Keratinocyte (primary cell): ENCODE data around the gene PARK7. TPM values are rescaled to one million over a fixed set of nuclear protein-coding genes. Genes with fewer than 3 reads are reported as not detected.

Experiments used
- DNase-seq: peaks from one replicate; pipeline ENCODE4 v3.0.0-alpha.2; 2011; ENCODE audit warnings: low read depth, missing footprints, low spot score
- FAIRE-seq: peaks from 2 replicates; lab custom pipeline; 2011; peaks lifted over from hg19 to GRCh38; lab: Jason Lieb, UNC
- H2AFZ ChIP-seq: 2 replicates; pipeline ENCODE4 v1.6.0; 2012; ENCODE audit warnings: low read length, control low read depth, inconsistent platforms; ENCODE audit not compliant: control insufficient read depth
- H3K27ac ChIP-seq: 2 replicates; pipeline ENCODE4 v1.5.1; 2011; ENCODE audit warnings: low read length; ENCODE audit not compliant: control insufficient read depth, insufficient read depth
- H3K27me3 ChIP-seq: 3 replicates; pipeline ENCODE4 v1.6.0; 2011; ENCODE audit warnings: low read length; ENCODE audit not compliant: control insufficient read depth, insufficient read depth; ENCODE audit errors: extremely low read depth
- H3K36me3 ChIP-seq, 2 experiments: 2 replicates in 1 of 2; 3 replicates in 1 of 2; pipeline ENCODE4 v1.5.1; 2011; ENCODE audit warnings: low read length in 2 of 2, mild to moderate bottlenecking in 1 of 2; ENCODE audit not compliant: control insufficient read depth in 2 of 2, insufficient read depth in 2 of 2; ENCODE audit errors: extremely low read depth in 1 of 2
- H3K4me1 ChIP-seq: 3 replicates; pipeline ENCODE4 v1.5.1; 2011; ENCODE audit warnings: low read length; ENCODE audit not compliant: control insufficient read depth, insufficient read depth; ENCODE audit errors: extremely low read depth
- H3K4me2 ChIP-seq: 3 replicates; pipeline ENCODE4 v1.6.0; 2011; ENCODE audit warnings: low read depth, low read length; ENCODE audit not compliant: control insufficient read depth, insufficient read depth; ENCODE audit errors: extremely low read depth
- H3K4me3 ChIP-seq, 3 experiments: fragments of 200-600 bp in 1 of 3; sonication (generic) in 1 of 3; 2 replicates in 2 of 3; 3 replicates in 1 of 3; pipeline ENCODE4 v1.5.1; 2011 to 2016; ENCODE audit warnings: low read length in 3 of 3, mild to moderate bottlenecking in 3 of 3, control low read depth in 2 of 3, inconsistent platforms in 1 of 3, low read depth in 1 of 3, mixed read lengths in 1 of 3, mixed run types in 1 of 3, moderate library complexity in 1 of 3; ENCODE audit not compliant: control insufficient read depth in 2 of 3, insufficient read depth in 2 of 3; ENCODE audit errors: extremely low read depth in 1 of 3
- H3K79me2 ChIP-seq: 2 replicates; pipeline ENCODE4 v1.6.0; 2012; ENCODE audit warnings: low read length; ENCODE audit not compliant: control insufficient read depth, insufficient read depth
- H3K9ac ChIP-seq: 3 replicates; pipeline ENCODE4 v1.6.0; 2011; ENCODE audit warnings: low read length; ENCODE audit not compliant: control insufficient read depth, insufficient read depth; ENCODE audit errors: extremely low read depth
- H3K9me1 ChIP-seq: 3 replicates; pipeline ENCODE4 v1.6.0; 2011; ENCODE audit warnings: low read length; ENCODE audit not compliant: control insufficient read depth, insufficient read depth; ENCODE audit errors: extremely low read depth
- H3K9me3 ChIP-seq: 2 replicates; pipeline ENCODE4 v1.5.1; 2012; ENCODE audit warnings: low read depth, low read length; ENCODE audit not compliant: control insufficient read depth
- H4K20me1 ChIP-seq: 3 replicates; pipeline ENCODE4 v1.6.0; 2011; ENCODE audit warnings: low read length; ENCODE audit not compliant: control insufficient read depth, insufficient read depth; ENCODE audit errors: extremely low read depth
- EZH2 ChIP-seq: IDR thresholded peaks from one replicate; pipeline ENCODE4 v1.6.1; 2012; ENCODE audit warnings: inconsistent platforms, mild to moderate bottlenecking, low read length, moderate library complexity
- dilution Hi-C: fragments of 300-500 bp; cut with MboI; formaldehyde crosslinking; loops from one replicate; pipeline ENCODE4 v1.7.0; 2020; ENCODE audit warnings: low sequenced_read_pairs; ENCODE audit not compliant: extremely low pct_ligation_motif_present
- polyA plus RNA-seq, 5 experiments: library from polyadenylated mRNA; depleted of rRNA in 3 of 5; stranded (reverse) in 3 of 5; stranded (forward) in 1 of 5; unstranded in 1 of 5; fragments of >200 nt; gene quantifications; 1 replicate in 1 of 5; 2 replicates in 3 of 5; 3 replicates in 1 of 5; pipeline versions ENCODE4 v1.2.1 to v1.2.3, GENCODE V29; 2011 to 2012; ENCODE audit warnings: missing spikeins in 2 of 5, low read depth in 1 of 5, low replicate concordance in 1 of 5
- TF ChIP-seq, protein P1 (sequence below), 3 experiments: IDR thresholded peaks in 1 of 3; conservative IDR thresholded peaks in 1 of 3; optimal IDR thresholded peaks in 1 of 3; 2 replicates in 2 of 3; 3 replicates in 1 of 3; pipeline versions ENCODE3 to v1.5.1; 2011; ENCODE audit warnings: low read length in 3 of 3, mild to moderate bottlenecking in 3 of 3, moderate library complexity in 2 of 3, control low read depth in 1 of 3, inconsistent platforms in 1 of 3; ENCODE audit not compliant: insufficient read depth in 2 of 3; ENCODE audit errors: extremely low read depth in 1 of 3

PARK7 gene
- polyA plus RNA-seq, 1 donor (not counting 4 experiments of a cell fraction or from before 2014, with no cell fraction given) = 502 TPM

DNA sequence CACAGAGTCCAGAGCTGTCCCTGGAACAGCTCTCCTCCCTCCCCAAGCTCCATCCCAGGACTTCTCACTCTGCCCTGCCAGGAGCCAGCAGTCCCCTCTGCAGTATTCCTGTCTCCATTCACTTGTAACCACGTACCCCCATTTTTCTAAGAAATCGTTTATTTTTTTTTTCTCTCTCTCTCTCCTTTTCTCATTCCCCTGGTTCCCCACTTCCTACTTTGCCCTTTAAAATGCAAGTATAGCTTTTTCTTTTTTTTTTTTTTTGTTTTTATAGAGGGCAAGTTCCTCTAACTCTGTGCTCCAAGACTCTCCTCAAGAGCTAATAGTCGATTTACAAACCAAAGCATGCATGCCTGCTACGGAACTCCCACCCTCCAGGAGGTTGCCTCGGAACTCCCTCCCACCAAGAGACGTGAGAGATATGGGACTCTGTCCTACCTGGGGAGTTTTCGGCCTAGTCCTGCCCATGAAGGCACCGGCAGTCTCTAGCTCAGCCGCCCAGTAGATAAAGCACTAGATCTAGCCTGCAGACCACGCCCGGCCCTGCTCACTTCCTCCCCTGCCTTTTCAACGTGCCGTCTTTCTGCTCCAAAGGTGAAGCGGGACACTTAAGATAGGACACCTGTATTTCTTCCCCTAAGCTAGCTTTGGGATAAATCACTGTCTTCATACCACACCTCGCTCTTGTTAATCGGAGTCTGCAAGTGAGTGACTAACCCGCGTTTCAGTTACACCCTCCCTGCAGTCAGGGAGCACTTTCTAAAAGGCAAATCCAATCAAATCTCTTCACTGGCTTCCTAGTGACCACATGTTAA lies 48.6 kb upstream of the PARK7 start:
- H4K20me1 ChIP-seq = no peaks in the 10 kb centered on the region
- dilution Hi-C loops = no loop called here
- H3K9me3 ChIP-seq = no peaks in the 10 kb centered on the region
- no peaks in the 10 kb centered on the region for H3K27me3 ChIP-seq
- TF ChIP-seq EZH2 = no peak
- TF ChIP-seq, protein P1, sequence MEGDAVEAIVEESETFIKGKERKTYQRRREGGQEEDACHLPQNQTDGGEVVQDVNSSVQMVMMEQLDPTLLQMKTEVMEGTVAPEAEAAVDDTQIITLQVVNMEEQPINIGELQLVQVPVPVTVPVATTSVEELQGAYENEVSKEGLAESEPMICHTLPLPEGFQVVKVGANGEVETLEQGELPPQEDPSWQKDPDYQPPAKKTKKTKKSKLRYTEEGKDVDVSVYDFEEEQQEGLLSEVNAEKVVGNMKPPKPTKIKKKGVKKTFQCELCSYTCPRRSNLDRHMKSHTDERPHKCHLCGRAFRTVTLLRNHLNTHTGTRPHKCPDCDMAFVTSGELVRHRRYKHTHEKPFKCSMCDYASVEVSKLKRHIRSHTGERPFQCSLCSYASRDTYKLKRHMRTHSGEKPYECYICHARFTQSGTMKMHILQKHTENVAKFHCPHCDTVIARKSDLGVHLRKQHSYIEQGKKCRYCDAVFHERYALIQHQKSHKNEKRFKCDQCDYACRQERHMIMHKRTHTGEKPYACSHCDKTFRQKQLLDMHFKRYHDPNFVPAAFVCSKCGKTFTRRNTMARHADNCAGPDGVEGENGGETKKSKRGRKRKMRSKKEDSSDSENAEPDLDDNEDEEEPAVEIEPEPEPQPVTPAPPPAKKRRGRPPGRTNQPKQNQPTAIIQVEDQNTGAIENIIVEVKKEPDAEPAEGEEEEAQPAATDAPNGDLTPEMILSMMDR (optimal IDR thresholded peaks at IDR 0.05 in 1 of 3, IDR thresholded peaks at IDR 0.05 in 1 of 3, conservative IDR thresholded peaks at IDR 0.05 in 1 of 3; ENCODE audit: extremely low read depth in 1 of 3, insufficient read depth in 2 of 3, low read length in 3 of 3) = no peak
- peaks cover 3% of the 10 kb centered on the region for H3K4me1 ChIP-seq
- H3K4me3 ChIP-seq = peak overlapping the region in 1 of 3 experiments; percentile 22
- no peaks in the 10 kb centered on the region for H3K9me1 ChIP-seq
- no peaks in the 10 kb centered on the region for H3K79me2 ChIP-seq
- no peak overlapping the region for H3K27ac ChIP-seq
- H3K4me2 ChIP-seq = peak overlapping the region; percentile 9
- DNase-seq (no peak), FAIRE-seq (peak; percentile 5)
- H2AFZ ChIP-seq = peak overlapping the region; percentile 2
- no peak overlapping the region for H3K9ac ChIP-seq
- H3K36me3 ChIP-seq = no peaks in the 10 kb centered on the region

- H4K20me1 ChIP-seq = no peaks in the 10 kb centered on the region
- H3K9me3 ChIP-seq = no peaks in the 10 kb centered on the region
- H3K4me2 ChIP-seq = no peak overlapping the region
- TF ChIP-seq, protein P1 (optimal IDR thresholded peaks at IDR 0.05 in 1 of 3, IDR thresholded peaks at IDR 0.05 in 1 of 3, conservative IDR thresholded peaks at IDR 0.05 in 1 of 3; ENCODE audit: extremely low read depth in 1 of 3, insufficient read depth in 2 of 3, low read length in 3 of 3) = no peak
- TF ChIP-seq EZH2 = no peak
- dilution Hi-C loops = no loop called here
- DNase-seq (no peak), FAIRE-seq (no peak)
- no peaks in the 10 kb centered on the region for H3K79me2 ChIP-seq
- H3K27me3 ChIP-seq = no peaks in the 10 kb centered on the region
- no peak overlapping the region for H3K4me3 ChIP-seq
- no peak overlapping the region for H3K27ac ChIP-seq
- peaks cover 3% of the 10 kb centered on the region for H3K4me1 ChIP-seq
- H3K36me3 ChIP-seq = no peaks in the 10 kb centered on the region
- H3K9ac ChIP-seq = no peak overlapping the region
- no peaks in the 10 kb centered on the region for H3K9me1 ChIP-seq
- no peak overlapping the region for H2AFZ ChIP-seq
These were observed 45.5 kb upstream of the PARK7 start for GRCh38 chr1:7915826-7916500.
